HEK293 (cell line): Measurements from ENCODE around the gene PAK4.

Source experiments
- CTCF ChIA-PET: fragments of 350-600 bp; formaldehyde crosslinking; extraction: SDS; loops from one replicate; lab custom pipeline; 2021; ENCODE audit warnings: antibody characterized with exemption; lab: Yijun Ruan, JAX
- POLR2A ChIA-PET: fragments of 300-600 bp; formaldehyde crosslinking; extraction: SDS; loops from one replicate; lab custom pipeline; 2020; ENCODE audit warnings: antibody characterized with exemption, inconsistent platforms; lab: Yijun Ruan, JAX
- H3K27ac ChIP-seq: fragments of 200-500 bp; sonication (Bioruptor generic); 2 replicates; pipeline ENCODE4 v1.5.1; 2014; ENCODE audit warnings: low read depth, low read length, control low read depth, inconsistent platforms; ENCODE audit errors: extremely low read depth
- H3K36me3 ChIP-seq, 2 experiments: fragments of 200-500 bp in 1 of 2; sonication (Bioruptor generic) in 1 of 2; 1 replicate in 1 of 2; 2 replicates in 1 of 2; pipeline ENCODE4 v1.5.1; 2014 to 2017; ENCODE audit warnings: inconsistent platforms in 2 of 2, low read length in 2 of 2; ENCODE audit not compliant: control insufficient read depth in 2 of 2, insufficient read depth in 1 of 2
- H3K4me1 ChIP-seq: fragments of 200-500 bp; sonication (Bioruptor generic); 2 replicates; pipeline ENCODE4 v1.5.1; 2014; ENCODE audit warnings: mild to moderate bottlenecking, low read length, inconsistent platforms; ENCODE audit not compliant: control insufficient read depth, insufficient read depth
- H3K4me3 ChIP-seq: 2 replicates; pipeline ENCODE4 v1.5.1; 2011; ENCODE audit warnings: low read depth, mild to moderate bottlenecking, control low read depth, low read length, moderate library complexity
- H3K9me3 ChIP-seq: fragments of 200-500 bp; sonication (Bioruptor generic); 2 replicates; pipeline ENCODE4 v1.5.1; 2014; ENCODE audit warnings: low read depth, low read length, inconsistent platforms; ENCODE audit not compliant: control insufficient read depth, insufficient read depth
- GFI1B ChIP-seq: fragments of 450-650 bp; formaldehyde crosslinking; IDR thresholded peaks from 2 replicates; pipeline ENCODE4 v1.5.1; 2016; ENCODE audit warnings: missing biosample characterization, missing genetic modification characterization
- KLF8 ChIP-seq: fragments of 450-650 bp; formaldehyde crosslinking; IDR thresholded peaks from 2 replicates; pipeline ENCODE4 v1.5.1; 2016; ENCODE audit warnings: missing biosample characterization, missing genetic modification characterization
- SALL2 ChIP-seq: fragments of 450-650 bp; formaldehyde crosslinking; IDR thresholded peaks from 2 replicates; pipeline ENCODE4 v1.5.0; 2017; ENCODE audit warnings: missing biosample characterization, mild to moderate bottlenecking, missing genetic modification characterization, borderline replicate concordance
- SP2 ChIP-seq: fragments of 450-650 bp; formaldehyde crosslinking; IDR thresholded peaks from 2 replicates; pipeline ENCODE4 v1.5.1; 2016; ENCODE audit warnings: missing biosample characterization, missing genetic modification characterization
- TSHZ1 ChIP-seq: fragments of 450-650 bp; formaldehyde crosslinking; IDR thresholded peaks from 2 replicates; pipeline ENCODE4 v1.5.1; 2016; ENCODE audit warnings: missing biosample characterization, missing genetic modification characterization, borderline replicate concordance
- WT1 ChIP-seq: fragments of 450-650 bp; formaldehyde crosslinking; IDR thresholded peaks from 2 replicates; pipeline ENCODE4 v1.5.1; 2016; ENCODE audit warnings: missing biosample characterization, missing genetic modification characterization
- ZBTB17 ChIP-seq: fragments of 450-650 bp; formaldehyde crosslinking; IDR thresholded peaks from 2 replicates; pipeline ENCODE4 v1.5.1; 2016; ENCODE audit warnings: missing biosample characterization, missing genetic modification characterization
- ZIC2 ChIP-seq: fragments of 450-650 bp; formaldehyde crosslinking; IDR thresholded peaks from 2 replicates; pipeline ENCODE4 v1.5.1; 2016; ENCODE audit warnings: missing biosample characterization, missing genetic modification characterization
- ZNF169 ChIP-seq: fragments of 450-650 bp; formaldehyde crosslinking; IDR thresholded peaks from 2 replicates; pipeline ENCODE4 v1.5.1; 2016; ENCODE audit warnings: missing biosample characterization, missing genetic modification characterization
- ZNF174 ChIP-seq: fragments of 450-650 bp; formaldehyde crosslinking; IDR thresholded peaks from 2 replicates; pipeline ENCODE4 v1.5.0; 2017; ENCODE audit warnings: missing biosample characterization, mild to moderate bottlenecking, missing genetic modification characterization
- ZNF18 ChIP-seq: fragments of 450-650 bp; formaldehyde crosslinking; IDR thresholded peaks from 2 replicates; pipeline ENCODE4 v1.5.1; 2016; ENCODE audit warnings: missing biosample characterization, missing genetic modification characterization
- ZNF19 ChIP-seq: fragments of 450-650 bp; formaldehyde crosslinking; IDR thresholded peaks from 2 replicates; pipeline ENCODE4; 2016; ENCODE audit warnings: missing biosample characterization, missing genetic modification characterization, low read depth
- ZNF274 ChIP-seq, 2 experiments: fragments of 200-500 bp in 1 of 2; fragments of 450-650 bp in 1 of 2; sonication (Bioruptor generic) in 1 of 2; formaldehyde crosslinking in 1 of 2; IDR thresholded peaks; 2 replicates each; pipeline versions ENCODE4 v1.5.1 to v1.6.1; 2014 to 2016; ENCODE audit warnings: borderline replicate concordance in 1 of 2, inconsistent platforms in 1 of 2, low read length in 1 of 2, missing biosample characterization in 1 of 2, missing genetic modification characterization in 1 of 2
- ZNF311 ChIP-seq: fragments of 450-650 bp; formaldehyde crosslinking; IDR thresholded peaks from 2 replicates; pipeline ENCODE4 v1.5.1; 2017; ENCODE audit warnings: missing biosample characterization, missing genetic modification characterization, borderline replicate concordance
- ZNF37A ChIP-seq: fragments of 450-650 bp; IDR thresholded peaks from 2 replicates; pipeline ENCODE4 v1.5.1; 2018; ENCODE audit warnings: missing biosample characterization, missing genetic modification characterization
- ZNF449 ChIP-seq: fragments of 450-650 bp; formaldehyde crosslinking; IDR thresholded peaks from 2 replicates; pipeline ENCODE4 v1.5.1; 2017; ENCODE audit warnings: missing biosample characterization, mild to moderate bottlenecking, missing genetic modification characterization, moderate library complexity
- ZNF549 ChIP-seq: fragments of 450-650 bp; IDR thresholded peaks from 2 replicates; pipeline ENCODE4 v1.5.1; 2018; ENCODE audit warnings: missing biosample characterization, missing genetic modification characterization, mild to moderate bottlenecking, inconsistent platforms, moderate library complexity
- ZNF677 ChIP-seq: fragments of 450-650 bp; IDR thresholded peaks from 2 replicates; pipeline ENCODE4 v1.5.0; 2018; ENCODE audit warnings: missing biosample characterization, mild to moderate bottlenecking, missing genetic modification characterization, moderate library complexity
- ZNF701 ChIP-seq: fragments of 450-650 bp; formaldehyde crosslinking; IDR thresholded peaks from 2 replicates; pipeline ENCODE4 v1.5.1; 2016; ENCODE audit warnings: missing biosample characterization, missing genetic modification characterization
- ZNF704 ChIP-seq: fragments of 450-650 bp; formaldehyde crosslinking; IDR thresholded peaks from 2 replicates; pipeline ENCODE4 v1.5.1; 2016; ENCODE audit warnings: missing biosample characterization, missing genetic modification characterization
- ZNF776 ChIP-seq: fragments of 450-650 bp; formaldehyde crosslinking; IDR thresholded peaks from 2 replicates; pipeline ENCODE4 v1.5.0; 2017; ENCODE audit warnings: missing biosample characterization, missing genetic modification characterization, borderline replicate concordance
- TF ChIP-seq, protein P1 (sequence below): fragments of 450-650 bp; IDR thresholded peaks from 2 replicates; pipeline ENCODE4 v1.5.1; 2018; ENCODE audit warnings: missing biosample characterization, mild to moderate bottlenecking, missing genetic modification characterization
- TF ChIP-seq, protein P2 (sequence below): fragments of 450-650 bp; formaldehyde crosslinking; IDR thresholded peaks from 2 replicates; pipeline ENCODE4 v1.5.1; 2016; ENCODE audit warnings: missing biosample characterization, missing genetic modification characterization

PAK4 gene

DNA sequence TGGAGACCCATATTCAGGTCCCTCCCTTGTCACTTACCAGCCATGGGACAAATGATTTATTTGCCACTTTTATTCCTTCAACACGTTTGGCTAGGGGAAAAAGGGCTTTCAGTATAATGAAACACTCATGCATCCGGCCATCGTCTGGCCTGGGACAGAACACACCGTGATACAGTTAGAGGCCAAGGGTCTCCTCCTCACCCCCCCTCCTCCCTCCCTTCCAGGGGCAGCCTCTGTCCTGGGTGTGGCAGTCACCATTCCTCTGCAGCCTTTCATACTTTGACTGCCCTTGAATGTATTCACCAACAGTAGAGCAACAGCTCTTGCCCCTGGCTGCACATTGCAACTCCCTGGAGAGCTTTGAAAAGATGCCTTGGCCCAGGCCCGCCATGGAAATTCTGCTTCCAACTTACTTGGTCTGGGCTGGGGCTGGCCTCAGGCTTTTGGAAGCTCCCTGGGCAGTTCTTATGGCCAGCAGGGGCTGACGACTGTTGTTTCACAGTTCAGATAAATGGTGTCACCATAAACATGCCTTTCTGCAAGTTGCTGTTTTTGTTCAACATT lies 3.0 kb downstream of the PAK4 start:
- Histone ChIP-seq H3K9me3 (no peaks in the 10 kb centered on the region), H3K4me1 (peaks cover 43% of the 10 kb centered on the region), H3K36me3 (no peaks in the 10 kb centered on the region; a peak in 1 of 3 replicates), H3K27ac (peak overlapping the region; percentile 39; the same call in 1 of the 2 replicates), H3K4me3 (no peak overlapping the region)
- ChIA-PET CTCF (interaction anchor here (0.7 to 1.4 kb wide), 3 partner anchors 35 to 199 kb away, joined by 3 to 4 read pairs (median 4); no protein-coding TSS in a partner anchor), POLR2A (interaction anchor here (1.0 to 1.3 kb wide), 2 partner anchors 28 to 34 kb away, joined by 3 read pairs; no protein-coding TSS in a partner anchor)
- TF ChIP-seq ZNF19 (no peak), ZNF37A (tag by site-specific recombination) (no peak), ZNF274 (IDR thresholded peaks at IDR 0.05; ENCODE audit: low read length) (no peak), ZNF274 (tag by site-specific recombination; IDR thresholded peaks at IDR 0.05; ENCODE audit: borderline replicate concordance) (no peak), ZNF677 (tag by site-specific recombination) (no peak), ZIC2 (tag by site-specific recombination) (no peak), ZNF174 (tag by site-specific recombination) (no peak), ZNF169 (tag by site-specific recombination) (no peak), TSHZ1 (no peak), ZNF18 (tag by site-specific recombination) (no peak), ZNF704 (tag by site-specific recombination) (no peak), ZNF449 (tag by site-specific recombination) (peak; percentile 84), SP2 (peak; percentile 20; the same call in 1 of the 2 replicates), ZNF311 (tag by site-specific recombination) (no peak), ZNF549 (tag by site-specific recombination) (no peak), KLF8 (tag by site-specific recombination) (no peak), ZBTB17 (peak; percentile 72), WT1 (tag by site-specific recombination) (no peak), ZNF776 (tag by site-specific recombination) (no peak), GFI1B (no peak), ZNF701 (tag by site-specific recombination) (no peak), SALL2 (tag by site-specific recombination) (no peak)
- TF ChIP-seq, protein P1, sequence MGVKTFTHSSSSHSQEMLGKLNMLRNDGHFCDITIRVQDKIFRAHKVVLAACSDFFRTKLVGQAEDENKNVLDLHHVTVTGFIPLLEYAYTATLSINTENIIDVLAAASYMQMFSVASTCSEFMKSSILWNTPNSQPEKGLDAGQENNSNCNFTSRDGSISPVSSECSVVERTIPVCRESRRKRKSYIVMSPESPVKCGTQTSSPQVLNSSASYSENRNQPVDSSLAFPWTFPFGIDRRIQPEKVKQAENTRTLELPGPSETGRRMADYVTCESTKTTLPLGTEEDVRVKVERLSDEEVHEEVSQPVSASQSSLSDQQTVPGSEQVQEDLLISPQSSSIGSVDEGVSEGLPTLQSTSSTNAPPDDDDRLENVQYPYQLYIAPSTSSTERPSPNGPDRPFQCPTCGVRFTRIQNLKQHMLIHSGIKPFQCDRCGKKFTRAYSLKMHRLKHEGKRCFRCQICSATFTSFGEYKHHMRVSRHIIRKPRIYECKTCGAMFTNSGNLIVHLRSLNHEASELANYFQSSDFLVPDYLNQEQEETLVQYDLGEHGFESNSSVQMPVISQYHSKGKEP (tag by site-specific recombination): no peak
- TF ChIP-seq, protein P2, sequence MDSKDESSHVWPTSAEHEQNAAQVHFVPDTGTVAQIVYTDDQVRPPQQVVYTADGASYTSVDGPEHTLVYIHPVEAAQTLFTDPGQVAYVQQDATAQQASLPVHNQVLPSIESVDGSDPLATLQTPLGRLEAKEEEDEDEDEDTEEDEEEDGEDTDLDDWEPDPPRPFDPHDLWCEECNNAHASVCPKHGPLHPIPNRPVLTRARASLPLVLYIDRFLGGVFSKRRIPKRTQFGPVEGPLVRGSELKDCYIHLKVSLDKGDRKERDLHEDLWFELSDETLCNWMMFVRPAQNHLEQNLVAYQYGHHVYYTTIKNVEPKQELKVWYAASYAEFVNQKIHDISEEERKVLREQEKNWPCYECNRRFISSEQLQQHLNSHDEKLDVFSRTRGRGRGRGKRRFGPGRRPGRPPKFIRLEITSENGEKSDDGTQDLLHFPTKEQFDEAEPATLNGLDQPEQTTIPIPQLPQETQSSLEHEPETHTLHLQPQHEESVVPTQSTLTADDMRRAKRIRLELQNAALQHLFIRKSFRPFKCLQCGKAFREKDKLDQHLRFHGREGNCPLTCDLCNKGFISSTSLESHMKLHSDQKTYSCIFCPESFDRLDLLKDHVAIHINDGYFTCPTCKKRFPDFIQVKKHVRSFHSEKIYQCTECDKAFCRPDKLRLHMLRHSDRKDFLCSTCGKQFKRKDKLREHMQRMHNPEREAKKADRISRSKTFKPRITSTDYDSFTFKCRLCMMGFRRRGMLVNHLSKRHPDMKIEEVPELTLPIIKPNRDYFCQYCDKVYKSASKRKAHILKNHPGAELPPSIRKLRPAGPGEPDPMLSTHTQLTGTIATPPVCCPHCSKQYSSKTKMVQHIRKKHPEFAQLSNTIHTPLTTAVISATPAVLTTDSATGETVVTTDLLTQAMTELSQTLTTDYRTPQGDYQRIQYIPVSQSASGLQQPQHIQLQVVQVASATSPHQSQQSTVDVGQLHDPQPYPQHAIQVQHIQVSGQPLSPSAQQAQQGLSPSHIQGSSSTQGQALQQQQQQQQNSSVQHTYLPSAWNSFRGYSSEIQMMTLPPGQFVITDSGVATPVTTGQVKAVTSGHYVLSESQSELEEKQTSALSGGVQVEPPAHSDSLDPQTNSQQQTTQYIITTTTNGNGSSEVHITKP: no peak
